Activated CD4-positive, alpha-beta T cell treated with anti-CD3 and anti-CD28 coated beads for 36 hours (primary cell): ENCODE measurements around the gene CDK6. TPM values are rescaled to one million over a fixed set of nuclear protein-coding genes. Genes with fewer than 3 reads are reported as not detected.
"Not testable (repeated sequence)": the region's sequence is repeated elsewhere in the genome, so short reads cannot be mapped to it uniquely, and the experiment has no call there.

ENCODE experiments used
- ATAC-seq: fragments of 200-7000 bp; cut with Tn5 transposase; one replicate; pipeline ENCODE4 v1.10.0; 2021; ENCODE audit warnings: mild to moderate bottlenecking, moderate library complexity
- CTCF ChIA-PET: fragments of 350-600 bp; sonication (Branson Sonifier 250); formaldehyde crosslinking; loops from one replicate; lab custom pipeline; 2021; ENCODE audit warnings: antibody characterized with exemption; lab: Charles Lee
- POLR2A ChIA-PET: fragments of 350-600 bp; sonication (Branson Sonifier 250); formaldehyde crosslinking; loops from one replicate; lab custom pipeline; 2021; ENCODE audit warnings: antibody characterized with exemption, inconsistent platforms; lab: Charles Lee
- DNase-seq: peaks from one replicate; pipeline ENCODE4 v3.0.0-alpha.2; 2020
- H3K27ac Mint-ChIP-seq: one replicate; pipeline ENCODE4 v1.8.0; 2021; ENCODE audit warnings: mixed read lengths
- H3K27me3 Mint-ChIP-seq: one replicate; pipeline ENCODE4 v1.8.0; 2021; ENCODE audit warnings: mixed read lengths
- H3K36me3 Mint-ChIP-seq: one replicate; pipeline ENCODE4 v1.8.0; 2021; ENCODE audit warnings: low read depth, mixed read lengths
- H3K4me1 Mint-ChIP-seq: one replicate; pipeline ENCODE4 v1.8.0; 2021; ENCODE audit warnings: mixed read lengths
- H3K4me3 Mint-ChIP-seq: one replicate; pipeline ENCODE4 v1.8.0; 2021; ENCODE audit warnings: mild to moderate bottlenecking, moderate library complexity, mixed read lengths
- H3K9me3 Mint-ChIP-seq: one replicate; pipeline ENCODE4 v1.8.0; 2021; ENCODE audit warnings: low read depth, mixed read lengths
- intact Hi-C, 2 experiments: fragments of 100-400 bp; cut with DNase I in 1 of 2; cut with micrococcal nuclease in 1 of 2; formaldehyde crosslinking; loops; one replicate each; pipeline versions ENCODE4 v1.14.2 to v1.15.1; 2022 to 2024; cut with DNase I, micrococcal nuclease
- total RNA-seq, 2 experiments: library from RNA; stranded (reverse); gene quantifications; one replicate each; pipeline ENCODE4 v1.2.3, GENCODE V29; 2021

Gene CDK6
- total RNA-seq = 100 to 1,000 TPM; 118 to 135 TPM

GRCh38 chr7:92836489-92836999, at the start of gene CDK6:
CDK6 (minus strand) TSS chr7:92836573; CDS start chr7:92833323, 3,250 bp downstream.
- peak within 1 kb of the TSS; percentile 96 for H3K4me3 Mint-ChIP-seq
- POLR2A ChIA-PET = interaction anchor here (0.5 to 1.6 kb wide), 6 partner anchors 24 to 204 kb away, joined by 3 to 5 read pairs (median 4); no protein-coding TSS in a partner anchor
- intact Hi-C loops = loop anchor here (5.0 to 10.0 kb wide), 4 partner anchors 121 to 1818 kb away; partner anchors contain the start of genes HEPACAM2 (in 1 of the 2), SGCE (in 1 of the 2) and VPS50 (in 1 of the 2)

DNA sequence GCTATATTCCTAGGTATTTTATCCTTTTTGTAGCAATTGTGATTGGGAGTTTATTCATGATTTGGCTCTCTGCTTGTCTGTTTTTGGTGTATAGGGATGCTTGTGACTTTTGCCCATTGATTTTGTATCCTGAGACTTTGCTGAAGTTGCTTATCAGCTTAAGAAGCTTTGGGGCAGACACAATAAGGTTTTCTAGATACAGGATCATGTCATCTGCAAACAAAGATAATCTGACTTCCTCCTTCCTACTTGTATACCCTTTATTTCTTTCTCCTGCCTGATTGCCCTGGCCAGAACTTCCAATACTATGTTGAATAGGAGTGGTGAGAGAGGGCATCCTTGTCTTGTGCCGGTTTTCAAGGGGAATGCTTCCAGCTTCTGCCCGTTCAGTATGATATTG, 49.7 kb upstream of the CDK6 start:
- intact Hi-C loops, H3K27ac Mint-ChIP-seq, DNase-seq, H3K36me3 Mint-ChIP-seq, H3K4me1 Mint-ChIP-seq, ATAC-seq, H3K4me3 Mint-ChIP-seq: not testable (repeated sequence)
- ChIA-PET CTCF (interaction anchor here (1.7 kb wide), 1 partner anchor 11 kb away, joined by 4 read pairs; no protein-coding TSS in a partner anchor), POLR2A (interaction anchor here (0.7 kb wide), 1 partner anchor 50 kb away, joined by 3 read pairs; the partner anchor contains the start of gene CDK6)
- H3K27me3 Mint-ChIP-seq = peaks cover 15% of the 10 kb centered on the region
- H3K9me3 Mint-ChIP-seq = peaks cover 28% of the 10 kb centered on the region

More at GRCh38 chr7:92836489-92836999, at the start of gene CDK6:
- Mint-ChIP-seq H3K9me3 (no peaks in the 10 kb centered on the region), H3K27ac (peak within 1 kb of the TSS; percentile 92), H3K27me3 (peaks cover 16% of the 10 kb centered on the region), H3K36me3 (peaks cover 30% of the 10 kb centered on the region), H3K4me1 (peaks cover 18% of the 10 kb centered on the region)
- DNase-seq (peak; percentile 84), ATAC-seq (peak; percentile 20)
- CTCF ChIA-PET = interaction anchor here (0.6 to 2.3 kb wide), 7 partner anchors 12 to 215 kb away, joined by 3 to 9 read pairs (median 4); no protein-coding TSS in a partner anchor

- DNase-seq = no peak
- H3K27ac Mint-ChIP-seq = no peak overlapping the region
Measured at GRCh38 chr7:92884218-92884617, 47.8 kb upstream of the CDK6 start.

DNA sequence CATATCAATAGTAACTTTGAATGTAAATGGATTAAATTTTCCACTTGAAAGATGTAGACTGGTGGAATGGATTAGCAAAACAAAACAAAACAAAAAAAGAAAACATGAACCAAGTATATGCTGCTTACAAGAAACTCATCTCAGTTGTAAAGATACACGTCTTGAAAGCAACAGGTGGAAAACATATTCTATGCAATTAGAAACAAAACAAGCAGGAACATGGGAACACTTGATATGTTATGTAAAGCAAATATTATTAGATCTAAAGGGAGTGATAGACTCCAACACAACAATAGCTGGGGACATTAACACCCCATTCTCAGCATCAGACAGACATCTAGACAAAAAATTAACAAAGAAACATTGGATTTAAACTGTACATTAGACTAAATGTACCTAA, 46.4 kb upstream of the CDK6 start:
- Mint-ChIP-seq H3K27me3 (peaks cover 10% of the 10 kb centered on the region), H3K27ac (no peak overlapping the region), H3K4me1 (no peaks in the 10 kb centered on the region), H3K36me3 (peaks cover 2% of the 10 kb centered on the region), H3K9me3 (peaks cover 20% of the 10 kb centered on the region), H3K4me3 (no peak overlapping the region)
- ChIA-PET CTCF (interaction anchor here (1.6 kb wide), 1 partner anchor 261 kb away, joined by 3 read pairs; no protein-coding TSS in a partner anchor), POLR2A (no interaction called here)
- intact Hi-C loops = no loop called here
- ATAC-seq (no peak), DNase-seq (no peak)

More at GRCh38 chr7:92884218-92884617, 47.8 kb upstream of the CDK6 start:
- intact Hi-C loops = no loop called here
- Mint-ChIP-seq H3K4me1 (no peaks in the 10 kb centered on the region), H3K9me3 (peaks cover 28% of the 10 kb centered on the region), H3K4me3 (no peak overlapping the region), H3K27me3 (peaks cover 15% of the 10 kb centered on the region), H3K36me3 (peaks cover 5% of the 10 kb centered on the region)
- no peak for ATAC-seq
- ChIA-PET POLR2A (no interaction called here), CTCF (interaction anchor here (0.7 kb wide), 1 partner anchor 100 kb away, joined by 3 read pairs; no protein-coding TSS in a partner anchor)

- ChIA-PET CTCF (interaction anchor here (1.6 kb wide), 1 partner anchor 260 kb away, joined by 3 read pairs; no protein-coding TSS in a partner anchor), POLR2A (no interaction called here)
- peaks cover 11% of the 10 kb centered on the region for H3K9me3 Mint-ChIP-seq
- no peak overlapping the region for H3K27ac Mint-ChIP-seq
- peaks cover 11% of the 10 kb centered on the region for H3K4me1 Mint-ChIP-seq
- peaks cover 6% of the 10 kb centered on the region for H3K27me3 Mint-ChIP-seq
- H3K4me3 Mint-ChIP-seq = no peak overlapping the region
- intact Hi-C loops = no loop called here
- DNase-seq = no peak
- no peaks in the 10 kb centered on the region for H3K36me3 Mint-ChIP-seq
- ATAC-seq = no peak
Measured at GRCh38 chr7:92881091-92881485, 44.7 kb upstream of the CDK6 start.

GRCh38 chr7:92880212-92881090, 44.1 kb upstream of the CDK6 start:
- peak; percentile 26 for DNase-seq
- intact Hi-C loops = loop anchor here in 1 of 2 experiments (1.0 kb wide), 1 partner anchor 175 kb away; no protein-coding TSS in a partner anchor
- H3K4me1 Mint-ChIP-seq = peaks cover 18% of the 10 kb centered on the region
- peaks cover 11% of the 10 kb centered on the region for H3K9me3 Mint-ChIP-seq
- H3K36me3 Mint-ChIP-seq = no peaks in the 10 kb centered on the region
- peak; percentile 54 for ATAC-seq
- ChIA-PET POLR2A (no interaction called here), CTCF (interaction anchor here (0.6 kb wide), 1 partner anchor 26 kb away, joined by 3 read pairs; no protein-coding TSS in a partner anchor)
- H3K4me3 Mint-ChIP-seq = no peak overlapping the region
- no peak overlapping the region for H3K27ac Mint-ChIP-seq
- peaks cover 4% of the 10 kb centered on the region for H3K27me3 Mint-ChIP-seq

DNA sequence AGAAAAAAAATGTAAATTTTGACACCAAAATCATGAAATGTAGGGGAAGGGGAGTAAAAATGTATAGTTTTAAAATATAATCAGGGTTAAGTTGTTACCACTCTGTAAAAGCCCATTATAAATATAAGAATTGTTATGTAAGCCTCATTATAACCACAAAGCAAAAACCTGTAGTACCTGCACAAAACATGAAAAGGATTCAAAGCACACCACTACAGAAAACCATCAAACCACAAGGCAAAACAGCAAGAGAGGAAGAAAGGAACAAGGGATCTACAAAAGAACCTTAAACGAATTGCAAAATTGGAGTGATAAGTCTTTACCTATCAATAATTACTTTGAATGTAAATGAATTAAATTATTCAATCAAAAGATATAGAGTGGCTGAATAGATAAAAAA, 41.0 kb upstream of the CDK6 start:
- Mint-ChIP-seq H3K36me3 (no peaks in the 10 kb centered on the region), H3K9me3 (peaks cover 4% of the 10 kb centered on the region), H3K4me3 (no peak overlapping the region), H3K27ac (no peak overlapping the region), H3K4me1 (peaks cover 30% of the 10 kb centered on the region), H3K27me3 (peaks cover 2% of the 10 kb centered on the region)
- no peak for ATAC-seq
- DNase-seq = no peak
- POLR2A ChIA-PET = interaction anchor here (0.6 kb wide), 1 partner anchor 42 kb away, joined by 4 read pairs; no protein-coding TSS in a partner anchor
- CTCF ChIA-PET = no interaction called here
- intact Hi-C loops = no loop called here

DNA sequence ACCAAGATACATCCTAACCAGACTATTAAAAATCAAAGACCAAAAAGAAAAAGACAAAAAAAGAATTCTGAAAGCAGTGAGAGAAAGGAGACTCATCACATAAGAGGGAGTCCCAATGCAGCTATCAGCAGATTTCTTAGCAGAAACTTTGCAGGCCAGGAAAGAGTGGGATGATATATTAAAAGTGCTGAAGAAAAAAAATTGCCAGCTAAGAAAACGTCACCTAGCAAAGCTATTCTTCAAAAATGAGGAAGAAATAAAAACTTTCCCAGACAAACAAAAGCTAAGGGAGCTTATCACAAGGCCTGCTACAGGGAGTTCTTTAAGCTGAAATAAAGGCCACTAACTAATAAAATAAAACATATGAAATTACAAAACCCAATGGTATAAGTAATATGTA, 40.5 kb upstream of the CDK6 start:
- Mint-ChIP-seq H3K9me3 (peaks cover 4% of the 10 kb centered on the region), H3K4me1 (peaks cover 30% of the 10 kb centered on the region), H3K27me3 (peaks cover 2% of the 10 kb centered on the region), H3K36me3 (no peaks in the 10 kb centered on the region), H3K4me3 (no peak overlapping the region), H3K27ac (no peak overlapping the region)
- ChIA-PET POLR2A (interaction anchor here (0.6 kb wide), 1 partner anchor 41 kb away, joined by 4 read pairs; no protein-coding TSS in a partner anchor), CTCF (interaction anchor here (0.6 kb wide), 1 partner anchor 64 kb away, joined by 3 read pairs; no protein-coding TSS in a partner anchor)
- ATAC-seq = no peak
- intact Hi-C loops = no loop called here
- DNase-seq = no peak

DNA sequence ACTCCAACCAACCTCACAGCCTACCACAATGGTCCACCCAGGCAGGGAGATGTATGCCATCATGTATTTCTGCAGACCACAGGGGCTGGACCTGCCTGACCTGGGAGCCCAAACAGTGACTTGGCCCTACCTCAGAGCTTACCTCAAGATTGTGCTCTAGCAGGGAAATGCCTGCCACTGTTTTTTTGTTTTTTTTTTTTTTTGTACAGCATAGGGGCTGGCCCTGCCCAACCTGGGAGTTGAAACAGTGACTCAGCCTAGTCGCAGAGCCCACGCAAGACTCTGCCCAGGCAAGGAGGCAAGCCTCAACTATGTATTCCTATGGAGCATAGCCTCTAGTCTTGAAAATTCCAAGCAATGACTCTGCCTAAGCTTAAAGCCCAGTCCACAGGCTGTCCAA, 39.3 kb upstream of the CDK6 start:
- peaks cover 2% of the 10 kb centered on the region for H3K27me3 Mint-ChIP-seq

DNA sequence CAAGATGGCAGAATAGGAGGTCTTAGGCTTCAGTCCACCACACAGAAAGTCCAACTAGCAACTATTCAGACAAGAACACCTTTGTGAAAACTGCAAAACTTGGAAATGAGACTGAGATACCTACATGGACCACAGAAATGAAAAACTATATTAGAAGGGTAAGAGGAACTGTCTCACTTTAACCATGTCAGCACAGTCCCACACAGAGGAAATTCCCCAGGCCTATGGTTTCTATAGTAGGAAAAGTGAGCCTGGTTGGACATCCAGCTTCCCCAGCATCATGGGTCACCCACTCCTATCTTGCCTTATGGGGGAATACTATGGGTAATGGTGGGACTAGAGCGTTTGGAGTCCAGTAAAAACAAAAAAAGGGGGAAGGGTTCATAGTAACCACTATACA, 38.8 kb upstream of the CDK6 start:
- peak overlapping the region; percentile 26 for H3K27ac Mint-ChIP-seq
- POLR2A ChIA-PET = interaction anchor here (0.7 to 1.0 kb wide), 2 partner anchors 39 to 243 kb away, joined by 3 to 4 read pairs; no protein-coding TSS in a partner anchor
- no peak overlapping the region for H3K4me3 Mint-ChIP-seq

More for the DNA sequence above, 39.3 kb upstream of the CDK6 start:
- H3K4me1 Mint-ChIP-seq = peaks cover 30% of the 10 kb centered on the region
- peak; percentile 91 for ATAC-seq
- DNase-seq = peak; percentile 53
- ChIA-PET CTCF (no interaction called here), POLR2A (interaction anchor here (0.7 to 1.0 kb wide), 2 partner anchors 40 to 244 kb away, joined by 3 to 4 read pairs; no protein-coding TSS in a partner anchor)
- H3K36me3 Mint-ChIP-seq = no peaks in the 10 kb centered on the region
- intact Hi-C loops = loop anchor here in 1 of 2 experiments (2.0 kb wide), 1 partner anchor 27 kb away; no protein-coding TSS in a partner anchor
- H3K9me3 Mint-ChIP-seq = no peaks in the 10 kb centered on the region
- H3K4me3 Mint-ChIP-seq = no peak overlapping the region
- H3K27ac Mint-ChIP-seq = no peak overlapping the region

More for the DNA sequence above, 38.8 kb upstream of the CDK6 start:
- ATAC-seq = no peak
- Mint-ChIP-seq H3K4me1 (peaks cover 30% of the 10 kb centered on the region), H3K36me3 (no peaks in the 10 kb centered on the region), H3K9me3 (no peaks in the 10 kb centered on the region), H3K27me3 (peaks cover 2% of the 10 kb centered on the region)
- DNase-seq = no peak
- intact Hi-C loops = loop anchor here in 1 of 2 experiments (2.0 kb wide), 1 partner anchor 28 kb away; no protein-coding TSS in a partner anchor
- CTCF ChIA-PET = interaction anchor here (1.5 kb wide), 1 partner anchor 12 kb away, joined by 4 read pairs; no protein-coding TSS in a partner anchor
